ENCODE results near the gene SRSF4.
"Not testable (repeated sequence)": the region's sequence is repeated elsewhere in the genome, so short reads cannot be mapped to it uniquely, and the experiment has no call there.

The SRSF4 gene

DNA sequence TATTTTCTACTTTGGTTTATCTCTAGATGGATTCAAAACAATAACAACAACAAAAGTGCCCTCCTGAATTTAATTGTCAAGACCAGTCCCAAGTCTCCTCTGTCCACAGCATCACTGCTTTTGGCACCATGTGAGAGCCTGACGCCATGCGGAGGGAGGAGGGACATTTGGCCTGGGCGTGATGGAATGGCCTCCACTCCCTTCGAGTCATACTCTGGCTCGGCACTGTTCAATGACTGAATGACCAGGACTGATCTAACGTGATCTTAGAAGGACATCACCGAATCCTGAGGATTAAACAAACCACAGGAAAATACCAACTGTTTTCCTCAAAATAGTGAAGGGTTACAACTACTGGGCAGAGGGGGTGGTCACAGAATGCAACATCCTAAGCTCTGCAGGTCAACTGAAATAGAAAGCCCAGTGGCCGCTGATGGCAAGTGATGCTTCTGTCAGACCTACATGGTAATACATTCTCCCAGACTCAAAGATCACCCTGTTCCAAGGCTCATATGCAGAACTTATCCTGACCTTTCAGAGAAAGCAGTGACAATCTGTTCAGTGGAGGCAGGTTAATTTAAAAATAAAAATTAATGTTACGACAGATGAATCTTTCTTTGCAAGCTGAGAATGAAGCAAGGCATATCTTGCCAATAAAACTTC, 19.1 kb downstream of the SRSF4 start:
- no peak for DNase-seq (ENCODE audit: low spot score)

DNA sequence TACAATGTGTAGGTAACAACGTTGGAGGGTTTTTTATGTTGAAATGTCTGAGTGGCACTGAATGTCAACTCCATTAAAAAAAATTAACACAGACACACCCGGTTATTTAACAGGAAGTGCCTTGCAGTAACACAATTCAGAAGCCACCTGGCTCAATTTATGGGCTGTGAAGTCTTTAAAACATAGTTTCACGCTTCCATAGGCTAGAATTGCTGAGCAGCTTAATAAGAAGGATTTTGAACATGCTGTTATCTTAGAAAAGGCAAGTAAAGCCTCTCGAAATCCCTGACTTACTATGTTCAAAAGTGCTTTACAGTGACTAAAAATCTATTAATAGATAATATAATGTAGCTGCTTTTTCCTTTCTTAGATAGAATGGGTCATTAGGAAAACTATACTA, 19.7 kb downstream of the SRSF4 start:
- no peak for DNase-seq (ENCODE audit: low spot score)

DNA sequence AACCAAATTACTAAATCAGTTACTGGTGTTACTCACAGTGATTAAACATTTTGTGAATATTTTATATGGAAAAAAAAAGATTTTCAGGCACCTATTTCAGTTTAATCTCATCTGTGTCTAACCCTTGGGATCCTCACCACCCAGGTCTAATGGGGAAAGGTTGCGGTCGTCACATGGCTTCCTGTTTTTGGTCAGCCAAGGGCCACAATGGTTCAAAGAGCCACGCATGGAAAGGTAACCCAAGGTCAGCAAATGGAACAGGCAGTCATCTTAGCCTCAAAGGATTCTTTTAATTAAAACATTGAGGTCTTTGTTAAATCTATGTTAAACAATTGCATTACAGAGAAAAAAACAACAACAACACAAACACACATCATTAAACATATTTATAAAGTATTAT, 21.9 kb downstream of the SRSF4 start:
- no peak for DNase-seq (ENCODE audit: low spot score)

DNA sequence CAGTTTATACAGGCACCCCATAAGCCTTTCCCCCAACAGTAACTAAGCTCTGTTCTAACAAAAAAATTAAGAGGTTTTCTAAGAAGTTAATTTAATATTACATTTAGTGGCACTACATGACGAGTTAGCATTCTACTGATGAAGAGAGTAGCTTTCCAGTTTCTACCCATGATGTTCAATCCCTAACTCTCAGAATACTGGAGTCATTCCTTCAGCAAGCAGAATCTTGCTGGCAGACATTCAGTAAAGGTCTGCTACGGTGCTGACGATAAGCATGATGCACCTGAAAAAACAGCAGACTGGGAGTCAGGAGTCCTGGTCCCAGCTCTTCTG, 24.5 kb downstream of the SRSF4 start:
- DNase-seq (ENCODE audit: low spot score), result no peak

DNA sequence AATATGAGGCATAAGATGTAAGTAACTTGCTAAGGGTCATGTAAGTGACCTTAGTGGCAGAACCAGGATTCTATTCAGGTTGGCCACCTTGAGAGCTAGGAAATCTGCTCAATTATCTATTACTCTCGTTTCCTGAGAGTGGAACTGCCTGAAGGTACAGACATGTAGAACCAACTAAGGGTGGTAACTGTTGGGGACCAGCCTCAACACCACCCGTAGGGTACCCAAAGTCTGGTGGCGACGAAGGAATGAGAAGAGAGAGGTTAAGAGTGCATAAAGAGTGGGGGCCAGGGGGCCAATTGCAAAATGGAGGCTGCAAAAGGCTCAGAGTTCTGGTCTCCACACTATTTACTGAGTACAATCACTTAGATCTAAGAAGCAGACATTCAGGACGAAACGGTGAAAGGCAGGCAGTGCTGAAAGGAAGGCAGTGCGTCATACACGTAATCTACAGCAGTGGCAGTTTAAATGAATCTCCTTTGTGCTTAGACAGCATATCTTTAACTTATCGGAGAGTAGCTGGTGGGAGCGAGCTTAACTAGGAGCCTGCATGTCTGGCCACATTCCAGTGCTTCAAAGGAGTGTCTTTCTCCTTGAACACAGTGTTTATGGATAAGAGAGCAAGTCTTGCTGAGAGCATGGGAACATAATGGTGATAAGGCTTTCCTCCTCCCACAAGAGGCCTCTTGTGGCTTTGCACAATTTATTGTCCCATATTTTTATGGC, 25.0 kb downstream of the SRSF4 start:
- DNase-seq (ENCODE audit: low spot score), result no peak

DNA sequence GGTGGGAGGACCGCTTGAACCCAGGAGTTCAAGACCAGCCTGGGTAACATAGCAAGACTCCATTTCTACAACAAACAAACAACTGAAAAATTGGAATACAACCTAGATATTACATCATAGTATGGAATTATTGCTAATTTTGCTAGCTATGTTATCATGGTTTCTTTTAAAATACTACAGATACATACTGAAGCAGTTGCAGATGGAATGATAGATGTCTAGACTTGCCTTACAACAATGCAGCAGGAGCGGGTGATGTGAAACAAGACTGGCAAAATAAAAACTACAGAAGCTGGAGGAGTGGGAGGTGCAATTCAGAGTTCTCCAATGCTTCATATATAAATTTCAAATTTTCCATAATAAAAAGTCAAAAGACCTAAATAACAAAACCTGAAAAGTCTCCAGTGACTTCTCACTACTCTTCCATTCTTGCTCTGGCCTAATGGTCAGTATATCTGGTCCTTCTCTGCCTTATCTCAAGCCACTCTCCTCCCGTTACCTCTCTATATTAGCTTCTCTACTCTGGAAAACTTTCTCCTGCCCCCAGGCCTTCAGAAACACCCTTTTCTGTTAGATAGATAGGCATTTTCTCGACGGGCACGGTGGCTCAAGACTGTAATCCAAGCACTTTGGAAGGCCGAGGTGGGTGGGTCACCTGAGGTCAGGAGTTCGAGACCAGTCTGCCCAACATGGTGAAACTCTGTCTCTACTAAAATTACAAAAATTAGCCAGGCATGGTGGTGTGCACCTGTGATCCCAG, 29.5 kb downstream of the SRSF4 start:
- DNase-seq (ENCODE audit: low spot score), result no peak

DNA sequence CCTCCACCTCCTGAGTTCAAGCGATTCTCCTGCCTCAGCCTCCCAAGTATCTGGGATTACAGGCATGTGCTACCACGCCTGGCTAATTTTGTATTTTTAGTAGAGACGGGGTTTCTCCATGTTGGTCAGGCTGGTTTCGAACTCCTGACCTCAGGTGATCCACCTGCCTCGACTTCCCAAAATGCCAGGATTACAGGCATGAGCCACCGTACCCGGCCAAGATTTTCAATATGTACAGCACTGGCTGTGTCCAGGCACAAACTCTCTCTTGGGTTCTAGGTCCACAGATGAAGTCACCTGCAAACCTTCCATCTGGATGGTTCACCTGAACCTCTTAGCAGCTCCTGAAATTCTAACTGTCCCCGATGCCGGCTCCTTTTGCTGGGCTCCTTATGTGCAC, 31.4 kb downstream of the SRSF4 start:
- not testable (repeated sequence) for DNase-seq (ENCODE audit: low spot score)

DNA sequence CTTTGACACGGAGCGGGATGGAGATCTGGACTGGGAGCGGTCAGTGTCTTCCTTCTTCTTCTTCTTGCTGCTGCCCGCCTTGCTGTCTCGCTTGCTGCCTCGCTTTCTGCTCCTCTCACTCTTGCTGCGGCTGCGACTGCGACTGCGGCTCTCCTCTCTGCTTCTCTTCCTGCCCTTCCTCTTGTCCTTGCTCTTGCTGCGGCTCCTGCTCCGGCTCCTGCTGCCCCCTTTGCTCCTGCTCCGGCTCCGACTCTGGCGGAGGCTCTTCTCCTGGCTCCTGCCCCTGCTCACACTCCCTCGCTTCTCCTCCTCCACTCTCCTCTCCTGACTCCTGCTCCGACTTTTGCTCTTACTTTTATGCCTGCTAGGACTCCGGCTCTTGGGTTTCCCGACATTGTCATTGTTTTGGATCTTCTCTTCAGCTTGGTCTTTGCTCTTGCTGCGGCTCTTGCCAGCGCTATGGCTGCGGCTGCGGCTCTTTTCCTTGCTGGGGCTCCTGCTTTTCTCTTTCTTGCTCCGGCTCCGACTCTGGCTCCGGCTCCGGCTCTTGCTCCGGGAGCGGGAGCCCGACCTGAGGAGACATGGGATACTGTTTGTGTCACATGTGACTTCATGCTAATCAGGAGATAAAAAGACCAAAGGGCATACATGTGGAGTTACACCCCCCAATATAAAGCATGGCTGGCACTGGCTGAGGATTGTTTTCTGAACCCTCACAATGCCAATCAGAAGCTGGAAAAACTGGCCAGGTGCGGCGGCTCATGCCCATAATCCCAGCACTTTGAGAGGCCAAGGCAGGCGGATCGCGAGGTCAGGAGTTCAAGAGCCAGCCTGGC, 32.8 kb downstream of the SRSF4 start:
- no peak for DNase-seq (ENCODE audit: low spot score)

DNA sequence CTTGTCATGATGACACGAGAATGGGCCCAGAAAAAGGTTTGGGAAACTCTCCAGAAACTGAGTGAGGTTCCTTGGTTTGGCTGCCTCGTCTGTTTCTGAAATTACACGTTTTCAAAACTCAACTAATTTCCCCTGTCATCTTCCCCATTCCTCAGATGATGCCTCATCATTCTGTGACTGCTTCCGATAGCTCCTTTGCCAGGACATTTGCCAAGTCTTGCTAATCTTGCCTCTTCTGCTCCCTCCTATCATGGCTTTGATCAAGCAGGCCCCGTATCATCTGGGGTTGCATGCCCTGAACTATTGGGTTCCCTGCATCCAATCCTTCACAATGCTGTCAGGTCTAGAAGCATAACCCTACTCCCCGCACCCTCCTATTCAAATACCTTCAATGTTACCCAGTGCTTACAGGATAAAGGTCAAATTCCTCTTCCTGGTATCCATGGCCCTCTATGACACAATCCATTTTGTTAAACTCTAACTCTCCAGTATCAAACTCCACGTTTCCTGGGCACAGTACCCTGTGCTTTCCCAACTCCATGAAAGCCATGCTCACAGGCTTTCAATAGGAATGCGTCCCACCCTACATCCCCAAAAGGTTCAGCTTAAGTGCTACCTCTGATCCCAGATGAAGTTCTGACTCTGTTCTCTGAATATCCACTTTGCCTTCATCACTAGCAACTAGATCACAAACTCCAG, 35.8 kb downstream of the SRSF4 start:
- DNase-seq (ENCODE audit: low spot score), result no peak

DNA sequence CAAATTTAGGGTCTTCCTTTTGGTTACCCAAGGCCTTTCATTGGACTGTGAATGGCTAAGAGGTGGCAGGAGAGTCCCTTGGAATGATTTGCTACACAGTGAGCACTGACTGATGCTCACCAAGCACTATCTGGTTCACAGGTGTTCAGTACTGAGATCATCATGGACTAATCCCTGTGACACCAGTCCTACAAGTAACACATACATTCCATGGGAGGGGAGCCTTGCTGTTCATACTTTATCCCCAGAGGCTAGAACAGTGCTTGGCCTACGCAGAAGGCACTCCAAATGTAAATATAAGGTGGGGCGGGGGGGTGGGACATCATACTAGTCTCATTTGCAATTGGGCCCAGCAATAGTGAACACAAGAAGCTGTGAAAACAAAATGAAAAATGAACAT, 37.5 kb downstream of the SRSF4 start:
- DNase-seq (ENCODE audit: low spot score), result no peak

DNA sequence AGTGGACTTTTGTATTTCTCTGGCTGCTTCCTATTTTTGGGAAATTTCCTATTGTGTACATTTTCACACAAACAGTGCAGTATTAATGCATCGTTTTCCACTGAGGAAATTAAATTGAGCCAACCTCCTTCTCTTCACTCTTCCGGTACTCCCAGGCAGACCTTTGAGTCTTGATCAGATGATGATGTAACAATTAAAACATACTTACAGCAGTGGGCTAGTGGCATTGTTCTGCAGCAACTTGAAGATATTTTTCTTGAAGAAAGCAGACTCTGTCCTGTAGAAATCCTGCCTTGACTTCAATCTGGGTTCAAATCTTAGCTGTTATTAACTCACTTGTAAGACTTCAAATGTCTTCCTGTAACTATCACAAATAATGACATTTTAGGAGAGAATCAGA, 39.0 kb downstream of the SRSF4 start:
- DNase-seq (ENCODE audit: low spot score), result no peak

DNA sequence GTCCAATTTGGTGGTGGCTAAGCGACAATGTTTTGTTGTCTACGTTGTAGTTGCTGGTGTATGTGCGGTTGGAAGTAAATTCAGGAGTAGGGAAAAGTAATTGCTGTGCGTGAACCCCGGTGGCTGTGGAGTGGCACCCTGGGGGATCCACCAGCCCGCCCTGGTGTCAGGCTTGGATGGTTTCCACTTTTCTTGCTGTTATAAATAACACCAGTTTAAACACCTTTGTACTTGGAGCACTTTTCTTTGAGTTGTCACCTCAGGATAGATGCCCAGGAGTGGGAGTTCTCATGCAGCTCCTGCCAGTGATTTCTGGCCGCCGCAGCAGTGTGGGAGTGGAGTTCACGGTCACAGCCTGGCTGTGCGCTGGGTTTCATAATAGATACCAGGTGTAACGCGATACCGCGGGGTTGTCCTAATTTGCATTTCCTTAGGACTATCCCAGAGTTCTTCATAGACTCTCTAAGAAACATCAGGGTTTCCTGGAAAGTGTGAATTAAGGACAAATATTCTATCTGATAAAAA, 45.2 kb downstream of the SRSF4 start:
- no peak for DNase-seq (ENCODE audit: low spot score)

DNA sequence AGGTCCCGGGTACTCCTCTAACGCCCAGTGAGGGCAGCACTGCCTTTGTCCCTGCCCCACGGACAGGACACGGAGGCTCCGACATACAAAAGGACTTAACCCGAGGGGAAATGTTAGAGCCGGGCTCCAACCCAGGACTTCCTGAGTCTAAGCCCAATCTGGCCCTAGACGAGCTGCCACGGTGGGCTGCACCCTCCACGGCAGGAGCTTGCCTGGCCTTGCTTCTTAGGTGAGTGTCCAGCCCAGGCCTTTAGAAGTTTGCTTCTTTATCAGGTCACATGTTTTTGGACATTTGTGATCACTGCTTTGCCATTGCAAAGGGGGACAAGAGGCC, 47.0 kb downstream of the SRSF4 start:
- DNase-seq (ENCODE audit: low spot score), result no peak

DNA sequence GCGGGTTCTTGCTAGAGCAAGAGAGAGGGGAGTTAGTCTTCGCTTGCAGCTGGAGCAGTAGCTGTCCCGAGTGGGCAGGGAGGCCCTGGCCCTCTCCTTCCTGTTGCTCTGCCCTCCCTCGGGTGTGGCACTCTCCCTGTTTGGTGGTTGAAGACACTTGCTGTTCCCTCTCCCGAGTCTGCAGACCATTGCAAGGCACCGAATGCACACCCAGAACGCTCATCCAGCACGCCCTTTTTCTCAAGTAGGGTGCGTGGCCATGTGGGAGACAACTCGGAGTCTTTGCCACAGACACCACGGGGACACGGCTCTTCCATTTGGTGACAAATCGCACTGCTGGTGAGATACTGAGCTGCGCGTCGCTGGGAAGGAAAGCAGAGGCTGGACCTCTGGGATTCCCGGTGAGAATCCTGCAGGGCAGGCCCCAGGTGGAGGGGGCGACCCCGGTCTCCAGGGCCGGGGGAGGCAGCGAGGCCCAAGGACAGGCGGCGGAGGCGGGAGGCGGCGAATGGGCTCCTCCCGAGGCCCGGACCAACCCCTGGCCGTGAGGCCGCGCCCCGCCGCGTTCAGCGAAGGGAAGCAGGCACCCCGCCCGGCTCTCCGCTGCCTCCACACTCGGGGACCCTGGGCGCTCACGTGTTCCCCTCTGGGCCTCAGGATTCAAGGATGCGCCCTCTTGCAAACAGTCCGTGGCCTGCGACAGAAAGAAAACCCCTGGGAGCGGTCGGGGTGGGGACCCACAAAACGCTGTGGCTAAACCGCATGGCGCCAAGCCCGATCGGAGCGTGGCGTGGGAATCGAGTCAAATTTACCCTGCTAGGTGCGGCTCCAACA, 47.6 kb downstream of the SRSF4 start:
- DNase-seq (ENCODE audit: low spot score), result no peak

DNA sequence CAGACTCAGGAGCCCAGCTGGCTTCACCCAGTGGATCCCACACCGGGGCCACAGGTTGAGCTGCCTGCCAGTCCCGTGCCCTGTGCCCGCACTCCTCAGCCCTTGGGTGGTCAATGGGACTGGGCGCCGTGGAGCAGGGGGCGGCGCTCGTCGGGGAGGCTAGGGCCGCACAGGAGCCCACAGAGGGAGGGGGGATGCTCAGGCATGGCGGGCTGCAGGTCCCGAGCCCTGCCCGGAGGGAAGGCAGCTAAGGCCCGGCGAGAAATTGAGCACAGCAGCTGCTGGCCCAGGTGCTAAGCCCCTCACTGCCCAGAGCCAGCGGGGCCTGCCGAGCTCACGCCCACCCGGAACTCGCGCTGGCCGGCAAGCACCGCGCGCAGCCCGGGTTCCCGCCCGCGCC, 50.6 kb downstream of the SRSF4 start:
- DNase-seq (ENCODE audit: low spot score), result not testable (repeated sequence)

DNA sequence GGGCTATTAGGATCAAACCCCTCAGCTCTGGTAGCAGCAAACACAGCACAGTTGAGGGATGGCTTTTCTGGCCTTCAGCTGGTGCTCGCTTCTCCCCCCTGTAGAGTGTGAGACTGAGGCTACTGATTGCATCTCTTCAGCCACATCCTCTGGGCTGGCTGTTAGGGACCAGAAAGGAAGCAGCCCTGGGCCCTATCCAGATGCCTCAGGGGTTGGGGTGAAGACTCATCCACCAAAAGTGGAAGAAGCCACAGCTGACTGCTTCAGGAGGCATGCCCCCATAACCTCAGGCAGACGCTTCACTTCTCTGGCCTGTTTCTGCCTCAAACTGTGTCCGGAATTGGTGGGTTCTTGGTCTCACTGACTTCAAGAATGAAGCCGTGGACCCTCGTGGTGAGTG, 51.8 kb downstream of the SRSF4 start:
- DNase-seq (ENCODE audit: low spot score), result no peak

DNA sequence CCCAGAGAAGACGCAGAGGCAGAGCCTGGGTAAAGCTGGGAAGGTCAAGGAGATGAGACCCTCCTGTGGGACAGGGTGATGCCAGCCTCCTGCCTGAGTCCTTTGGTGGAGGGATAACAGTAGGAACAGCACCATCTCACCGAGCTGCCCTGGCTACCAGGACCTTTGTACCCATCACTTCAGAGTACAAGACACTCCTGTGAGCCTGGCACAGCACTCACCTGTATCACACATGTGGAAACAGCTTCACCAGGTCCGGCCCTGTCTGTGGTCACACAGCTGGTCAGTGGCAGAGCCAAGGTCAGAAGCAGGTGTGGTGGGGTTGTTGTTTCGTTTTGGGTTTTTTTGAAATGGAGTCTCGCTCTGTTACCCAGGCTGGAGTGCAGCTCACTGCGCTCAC, 53.0 kb downstream of the SRSF4 start:
- DNase-seq (ENCODE audit: low spot score), result no peak

DNA sequence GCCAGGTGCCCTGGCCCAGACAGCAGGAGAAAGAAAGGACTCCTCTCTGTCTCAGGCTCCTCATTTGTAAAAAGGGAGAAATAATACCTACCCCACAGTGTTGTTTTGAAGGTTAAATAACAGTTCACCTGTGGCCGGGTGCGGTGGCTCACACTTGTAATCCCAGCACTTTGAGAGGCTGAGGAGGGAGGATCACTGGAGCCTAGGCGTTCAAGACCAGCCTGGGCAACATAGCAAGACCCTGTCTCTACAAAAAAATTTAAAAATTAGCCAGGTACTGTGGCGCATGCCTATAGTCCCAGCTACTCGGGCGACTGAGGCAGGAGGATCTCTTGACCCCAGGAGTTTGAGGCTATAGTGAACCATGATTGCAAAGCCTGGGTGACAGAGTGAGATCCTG, 55.5 kb downstream of the SRSF4 start:
- no peak for DNase-seq (ENCODE audit: low spot score)

DNA sequence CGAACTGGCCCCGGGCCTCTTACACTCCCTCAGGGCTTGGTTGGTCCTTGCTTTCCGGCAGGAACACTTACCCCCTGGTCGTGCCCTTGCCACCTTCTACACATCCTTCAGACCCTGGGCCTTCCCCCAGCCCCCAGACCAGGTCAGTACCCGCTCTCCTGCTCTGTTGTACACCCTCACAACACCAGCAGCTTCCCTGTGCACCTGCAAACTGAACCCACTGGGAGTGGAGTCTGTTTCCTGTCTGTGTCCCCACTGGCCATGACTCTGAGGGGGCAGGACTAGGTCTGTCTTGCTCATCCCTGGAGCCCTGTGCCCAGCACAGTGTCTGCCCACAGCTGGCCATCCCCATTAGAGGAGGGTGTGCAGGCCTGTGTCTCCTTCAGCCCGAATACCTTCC, 55.9 kb downstream of the SRSF4 start:
- no peak for DNase-seq (ENCODE audit: low spot score)

DNA sequence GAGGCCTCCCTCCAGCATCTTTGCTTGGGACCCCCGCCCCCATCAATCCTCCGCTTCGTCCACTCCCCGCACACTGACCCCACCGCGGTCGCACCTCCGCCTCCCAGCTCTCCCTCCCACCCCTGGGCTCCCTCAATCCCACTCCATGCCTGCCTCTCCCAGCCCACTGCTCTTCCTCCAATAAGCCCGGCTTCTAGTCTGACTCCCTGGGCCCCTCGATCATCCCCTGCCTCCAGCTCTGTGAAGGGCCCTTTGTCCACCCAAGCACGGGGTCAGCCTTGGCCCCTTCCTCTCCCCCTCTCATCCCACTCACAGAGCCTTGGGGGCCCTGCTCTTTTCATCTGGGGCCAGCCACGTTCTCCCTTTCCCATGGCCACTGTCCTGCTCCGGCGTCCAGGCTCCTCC, 56.5 kb downstream of the SRSF4 start:
- DNase-seq (ENCODE audit: low spot score), result no peak

Measured in SW480 (cell line).